Fibroblast of pulmonary artery (primary cell): ENCODE results near the gene MGLL.
A peak's percentile ranks its signal among the peaks of the same experiment; 100 is the strongest.

ENCODE experiments used
- DNase-seq: peaks from one replicate; pipeline ENCODE4 v3.0.0-alpha.2; 2010; ENCODE audit warnings: low read depth
- H3K4me3 ChIP-seq: replicated peaks from 2 replicates; pipeline ENCODE4 v1.5.1; 2011; ENCODE audit warnings: low read depth, mild to moderate bottlenecking, control low read depth, low read length, moderate library complexity
- CTCF ChIP-seq: IDR thresholded peaks from 2 replicates; pipeline ENCODE4 v1.5.1; 2011; ENCODE audit warnings: mild to moderate bottlenecking, control low read depth, low read length, inconsistent platforms; ENCODE audit errors: missing control alignments

MGLL gene

DNA sequence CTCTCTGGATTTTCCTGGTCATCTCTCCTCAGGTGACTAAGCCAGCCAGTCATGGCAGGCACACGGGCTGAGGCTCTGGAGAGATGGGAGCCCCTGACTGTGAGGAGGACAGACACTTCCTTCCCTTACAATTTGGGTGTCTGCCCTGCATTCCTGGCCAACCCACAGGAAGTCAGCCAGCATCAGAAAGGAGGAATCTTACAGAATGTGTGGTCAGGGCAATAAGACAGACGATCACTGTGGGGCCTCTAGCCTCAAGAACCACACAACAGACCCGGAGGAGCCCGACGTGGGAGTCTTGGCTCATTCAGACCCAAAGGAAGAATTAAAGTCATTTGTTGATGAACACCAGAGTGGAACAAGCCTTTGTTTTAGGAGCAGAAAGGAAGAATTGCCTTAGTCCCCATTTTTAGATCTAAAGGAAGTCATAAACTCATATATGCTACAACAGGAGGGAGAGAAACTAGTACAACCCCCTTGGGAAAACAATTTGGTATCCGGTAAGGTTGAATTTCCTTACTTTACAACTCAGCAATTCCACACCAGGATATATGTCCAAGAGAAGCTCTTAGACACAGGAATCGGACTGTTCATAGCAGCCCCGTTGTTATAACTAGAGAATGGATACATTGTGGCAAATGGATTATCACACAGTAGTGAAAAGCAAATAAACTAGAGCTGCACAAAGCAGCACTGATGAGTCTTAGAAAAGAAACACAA lies 87.4 kb downstream of the MGLL start:
- DNase-seq, result peak; percentile 96
- no peak for TF ChIP-seq CTCF
- no peak overlapping the region for H3K4me3 ChIP-seq

- no peak for TF ChIP-seq CTCF
- H3K4me3 ChIP-seq, result no peak overlapping the region
- DNase-seq, result no peak
Observed at GRCh38 chr3:127734181-127734720, 88.1 kb downstream of the MGLL start.

DNA sequence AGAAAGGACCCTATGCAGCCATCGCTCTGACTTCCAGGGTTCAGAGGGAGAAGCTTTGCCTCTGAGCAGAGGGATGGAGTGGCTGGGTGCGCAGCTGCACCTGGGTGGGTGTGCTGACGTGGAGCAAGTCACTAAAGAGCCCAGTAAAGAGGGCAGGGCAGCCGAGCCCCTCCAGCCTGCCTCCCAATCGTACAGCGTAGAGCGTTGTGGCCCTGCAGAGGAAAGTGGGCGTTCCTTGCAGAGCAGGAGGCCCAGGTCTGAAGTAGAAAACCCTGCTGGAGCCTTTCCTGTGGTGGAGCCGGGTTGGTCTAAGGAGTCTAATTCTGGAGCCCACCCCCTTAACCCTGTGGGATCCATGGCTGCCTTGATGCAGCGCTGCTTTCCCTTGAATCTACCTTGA lies 88.5 kb downstream of the MGLL start:
- no peak for DNase-seq
- TF ChIP-seq CTCF, result no peak
- no peak overlapping the region for H3K4me3 ChIP-seq

DNA sequence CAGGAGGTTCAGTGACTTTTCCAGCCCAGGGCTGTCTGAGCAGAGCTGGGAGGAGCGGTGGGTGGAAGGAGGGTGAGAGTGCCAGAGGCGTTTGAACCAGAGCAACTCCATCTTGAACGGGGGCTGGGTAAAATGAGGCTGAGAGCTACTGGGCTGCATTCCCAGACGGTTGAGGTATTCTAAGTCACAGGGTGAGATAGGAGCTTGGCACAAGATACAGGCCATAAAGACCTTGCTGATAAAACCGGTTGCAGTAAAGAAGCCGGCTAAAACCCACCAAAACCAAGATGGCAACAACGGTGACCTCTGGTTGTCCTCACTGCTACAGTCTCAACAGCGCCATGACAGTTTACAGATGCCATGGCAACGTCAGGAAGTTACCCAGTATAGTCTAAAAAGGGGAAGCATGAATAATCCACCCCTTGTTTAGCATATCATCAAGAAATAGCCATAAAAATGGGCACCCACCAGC lies 89.4 kb downstream of the MGLL start:
- DNase-seq, result no peak
- TF ChIP-seq CTCF, result no peak
- no peak overlapping the region for H3K4me3 ChIP-seq

- no peak overlapping the region for H3K4me3 ChIP-seq
- no peak for TF ChIP-seq CTCF
- no peak for DNase-seq
Observed at GRCh38 chr3:127732303-127732702, 90.0 kb downstream of the MGLL start.

DNA sequence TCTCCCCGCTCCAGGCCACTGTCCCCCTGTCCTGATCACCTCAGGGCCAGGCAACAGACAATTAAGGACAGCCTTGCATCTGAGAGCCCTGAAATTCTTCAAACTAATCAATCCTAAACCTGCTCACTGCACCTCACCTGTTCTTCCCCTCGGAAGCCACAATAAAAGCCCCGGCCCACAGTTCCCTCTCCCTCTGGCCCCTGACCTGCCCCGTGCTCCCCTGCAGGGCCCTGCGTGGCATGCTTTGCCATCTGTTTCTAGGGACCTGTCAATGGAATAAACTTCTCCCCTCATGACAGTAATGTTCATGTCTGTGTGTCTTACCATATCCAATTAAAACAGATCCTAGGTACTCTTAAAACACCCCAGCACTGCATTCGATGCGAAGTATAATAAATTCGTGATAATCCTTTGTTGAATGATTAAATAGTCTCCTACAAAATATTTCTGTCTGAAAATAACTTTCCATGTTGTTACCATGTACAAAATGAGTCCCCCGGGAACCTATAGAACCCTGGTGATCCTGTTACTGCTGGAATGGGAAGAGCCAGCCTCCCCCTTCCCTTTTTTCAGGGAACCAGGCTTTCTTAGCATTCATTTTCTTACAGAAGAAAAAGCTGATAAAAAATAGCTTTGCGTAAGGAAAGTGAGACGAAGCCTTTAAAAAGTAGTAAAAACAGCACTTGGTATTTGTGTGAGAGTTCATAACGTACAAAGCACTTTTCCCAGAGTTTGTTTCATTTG lies 90.6 kb downstream of the MGLL start:
- DNase-seq, result no peak
- no peak overlapping the region for H3K4me3 ChIP-seq
- TF ChIP-seq CTCF, result no peak
